B cell (primary cell): ENCODE measurements around the gene PIK3CA. TPM values are rescaled to one million over a fixed set of nuclear protein-coding genes. Genes with fewer than 3 reads are reported as not detected.

Source experiments
- ATAC-seq: fragments of 200-7000 bp; cut with Tn5 transposase; one replicate; pipeline ENCODE4 v1.10.0; 2021; ENCODE audit warnings: low read depth, mild to moderate bottlenecking, moderate number of reproducible peaks, moderate library complexity
- CTCF ChIA-PET: fragments of 350-600 bp; sonication (Branson Sonifier 250); formaldehyde crosslinking; loops from one replicate; lab custom pipeline; 2021; ENCODE audit warnings: antibody characterized with exemption, inconsistent platforms; lab: Charles Lee
- POLR2A ChIA-PET: fragments of 350-600 bp; sonication (Branson Sonifier 250); formaldehyde crosslinking; loops from one replicate; lab custom pipeline; 2021; ENCODE audit warnings: antibody characterized with exemption; lab: Charles Lee
- DNase-seq: peaks from one replicate; pipeline ENCODE4 v3.0.0; 2013
- H2AFZ ChIP-seq: 2 replicates; pipeline ENCODE4 v1.6.1; 2012; ENCODE audit warnings: mild to moderate bottlenecking, low read depth, low read length; ENCODE audit not compliant: insufficient read depth, poor library complexity, severe bottlenecking
- H3K27ac ChIP-seq, 2 donors: 1 replicate in 1 of 2; 2 replicates in 1 of 2; pipeline ENCODE4 v1.5.1; 2012 to 2013; ENCODE audit warnings: low read length in 2 of 2, mild to moderate bottlenecking in 2 of 2, moderate library complexity in 1 of 2
- H3K27me3 ChIP-seq, 4 experiments: fragments of 200-600 bp in 1 of 4; sonication (generic) in 1 of 4; replicated peaks in 1 of 4; 1 replicate in 2 of 4; 2 replicates in 2 of 4; pipeline versions ENCODE4 v1.6.1 to v1.7.0; 2013 to 2016; ENCODE audit warnings: low read length in 3 of 4, mild to moderate bottlenecking in 2 of 4, mixed read lengths in 1 of 4, moderate library complexity in 1 of 4; ENCODE audit not compliant: insufficient read depth in 4 of 4, control insufficient read depth in 3 of 4; ENCODE audit errors: control extremely low read depth in 1 of 4
- H3K36me3 ChIP-seq, 2 experiments: replicated peaks in 1 of 2; 1 replicate in 1 of 2; 2 replicates in 1 of 2; pipeline versions ENCODE4 v1.6.1 to v1.7.1; 2013; ENCODE audit warnings: low read length in 1 of 2; ENCODE audit not compliant: insufficient read depth in 2 of 2, control insufficient read depth in 1 of 2; ENCODE audit errors: control extremely low read depth in 1 of 2, extremely low read depth in 1 of 2
- H3K4me1 ChIP-seq, 2 donors: fragments of 200-600 bp in 1 of 2; sonication (generic) in 1 of 2; 1 replicate in 1 of 2; 2 replicates in 1 of 2; pipeline versions ENCODE4 v1.5.1 to v1.6.1; 2013 to 2017; ENCODE audit warnings: low read length in 2 of 2; ENCODE audit not compliant: control insufficient read depth in 2 of 2, insufficient read depth in 2 of 2
- H3K4me2 ChIP-seq: replicated peaks from 2 replicates; pipeline ENCODE3; 2012; ENCODE audit warnings: mild to moderate bottlenecking, low read depth, low read length; ENCODE audit not compliant: poor library complexity, severe bottlenecking
- H3K4me3 ChIP-seq, 5 experiments: fragments of 200-600 bp in 1 of 5; sonication (generic) in 1 of 5; 1 replicate in 3 of 5; 2 replicates in 2 of 5; pipeline versions ENCODE4 v1.5.1 to v1.7.0; 2011 to 2016; ENCODE audit warnings: low read length in 4 of 5, mild to moderate bottlenecking in 4 of 5, low read depth in 2 of 5, control low read depth in 1 of 5, moderate library complexity in 1 of 5; ENCODE audit not compliant: insufficient read depth in 1 of 5; ENCODE audit errors: control extremely low read depth in 1 of 5, extremely low read depth in 1 of 5
- H3K79me2 ChIP-seq: fragments of 200-600 bp; sonication (generic); one replicate; pipeline ENCODE4 v1.6.0; 2016; ENCODE audit warnings: low read length; ENCODE audit not compliant: control insufficient read depth, insufficient read depth
- H3K9ac ChIP-seq: fragments of 200-600 bp; sonication (generic); 2 replicates; pipeline ENCODE4 v1.6.1; 2017; ENCODE audit warnings: mild to moderate bottlenecking, low read length, moderate library complexity
- H3K9me3 ChIP-seq, 3 donors: one replicate each; pipeline versions ENCODE4 v1.6.1 to v1.7.1; 2013; ENCODE audit warnings: low read length in 2 of 3; ENCODE audit not compliant: control insufficient read depth in 2 of 3, insufficient read depth in 1 of 3; ENCODE audit errors: control extremely low read depth in 1 of 3
- H4K20me1 ChIP-seq: 2 replicates; pipeline ENCODE4 v1.6.0; 2012; ENCODE audit warnings: mild to moderate bottlenecking, low read length; ENCODE audit not compliant: insufficient read depth, control insufficient read depth, poor library complexity, severe bottlenecking
- H3K27ac Mint-ChIP-seq: one replicate; pipeline ENCODE4 v1.8.0; 2021; ENCODE audit warnings: mixed read lengths
- H3K27me3 Mint-ChIP-seq: one replicate; pipeline ENCODE4 v1.8.0; 2021; ENCODE audit warnings: mixed read lengths
- H3K4me1 Mint-ChIP-seq: one replicate; pipeline ENCODE4 v1.8.0; 2021; ENCODE audit warnings: mixed read lengths
- H3K4me3 Mint-ChIP-seq: one replicate; pipeline ENCODE4 v1.8.0; 2021; ENCODE audit warnings: mixed read lengths
- H3K9me3 Mint-ChIP-seq: one replicate; pipeline ENCODE4 v1.8.0; 2022; ENCODE audit warnings: mixed read lengths; ENCODE audit not compliant: insufficient read depth
- EZH2 ChIP-seq: IDR thresholded peaks from 2 replicates; pipeline ENCODE4 v1.6.1; 2012; ENCODE audit warnings: borderline replicate concordance, low read depth, mild to moderate bottlenecking, moderate library complexity, low read length; ENCODE audit not compliant: insufficient read depth, poor library complexity, severe bottlenecking
- WGBS: methylation state at CpG from one replicate; pipeline ENCODE4 v1.1.5; 2013; ENCODE audit warnings: missing lambda C conversion rate; ENCODE audit not compliant: insufficient coverage; 5-methylcytosine and 5-hydroxymethylcytosine counted together
- intact Hi-C: fragments of 100-400 bp; cut with micrococcal nuclease; formaldehyde crosslinking; loops from one replicate; pipeline ENCODE4 v1.10.0; 2022
- polyA plus RNA-seq: library from polyadenylated mRNA; depleted of rRNA; stranded (reverse); fragments of >200 nt; gene quantifications from 2 replicates; pipeline ENCODE4 v1.2.3, GENCODE V29; 2012
- total RNA-seq, 2 donors: library from RNA; stranded (reverse); fragments of 120-200 nt in 1 of 2; gene quantifications; 1 replicate in 1 of 2; 2 replicates in 1 of 2; pipeline versions ENCODE4 v1.2.3 to v1.2.4, GENCODE V29; 2013 to 2022
- TF ChIP-seq, protein P1 (sequence below): fragments of 200-600 bp; IDR thresholded peaks from one replicate; pipeline ENCODE4 v1.8.0; 2022; ENCODE audit warnings: antibody characterized with exemption, mild to moderate bottlenecking

PIK3CA gene
- total and polyA plus RNA-seq, 2 donors (not counting 1 experiment from before 2014, with no cell fraction given), result 6.4 to 61.8 TPM

DNA sequence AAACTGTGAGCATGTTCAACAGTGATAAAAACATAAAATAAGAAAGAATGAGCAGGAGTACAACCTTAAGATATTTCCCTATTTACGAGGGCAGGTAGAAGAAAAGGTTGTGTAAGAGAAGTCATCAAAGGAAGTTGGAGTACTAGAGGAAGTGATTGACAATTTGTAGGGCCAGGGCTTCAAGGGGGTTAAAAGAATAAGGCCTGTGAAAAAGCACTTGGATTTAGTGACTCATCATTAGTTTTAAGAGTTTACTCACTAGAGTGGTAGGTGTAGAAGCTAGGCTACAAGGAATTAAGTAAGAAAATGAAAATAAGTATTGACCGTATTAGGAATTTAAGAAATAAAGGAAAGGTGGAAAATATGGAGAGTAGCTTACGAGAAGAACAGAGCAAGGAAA is 79.2 kb downstream of the PIK3CA start:
- no peaks in the 10 kb centered on the region for H3K79me2 ChIP-seq
- Mint-ChIP-seq H3K4me1 (peaks cover 4% of the 10 kb centered on the region), H3K27ac (no peak overlapping the region), H3K9me3 (no peaks in the 10 kb centered on the region), H3K4me3 (no peak overlapping the region), H3K27me3 (no peaks in the 10 kb centered on the region)
- no peak overlapping the region for H3K9ac ChIP-seq
- POLR2A ChIA-PET, result no interaction called here
- ATAC-seq, result no peak
- no peak overlapping the region for H3K4me3 ChIP-seq
- CTCF ChIA-PET, result interaction anchor here (1.3 kb wide), 1 partner anchor 212 kb away, joined by 3 read pairs; no protein-coding TSS in a partner anchor
- TF ChIP-seq EZH2, result no peak
- TF ChIP-seq, protein P1, sequence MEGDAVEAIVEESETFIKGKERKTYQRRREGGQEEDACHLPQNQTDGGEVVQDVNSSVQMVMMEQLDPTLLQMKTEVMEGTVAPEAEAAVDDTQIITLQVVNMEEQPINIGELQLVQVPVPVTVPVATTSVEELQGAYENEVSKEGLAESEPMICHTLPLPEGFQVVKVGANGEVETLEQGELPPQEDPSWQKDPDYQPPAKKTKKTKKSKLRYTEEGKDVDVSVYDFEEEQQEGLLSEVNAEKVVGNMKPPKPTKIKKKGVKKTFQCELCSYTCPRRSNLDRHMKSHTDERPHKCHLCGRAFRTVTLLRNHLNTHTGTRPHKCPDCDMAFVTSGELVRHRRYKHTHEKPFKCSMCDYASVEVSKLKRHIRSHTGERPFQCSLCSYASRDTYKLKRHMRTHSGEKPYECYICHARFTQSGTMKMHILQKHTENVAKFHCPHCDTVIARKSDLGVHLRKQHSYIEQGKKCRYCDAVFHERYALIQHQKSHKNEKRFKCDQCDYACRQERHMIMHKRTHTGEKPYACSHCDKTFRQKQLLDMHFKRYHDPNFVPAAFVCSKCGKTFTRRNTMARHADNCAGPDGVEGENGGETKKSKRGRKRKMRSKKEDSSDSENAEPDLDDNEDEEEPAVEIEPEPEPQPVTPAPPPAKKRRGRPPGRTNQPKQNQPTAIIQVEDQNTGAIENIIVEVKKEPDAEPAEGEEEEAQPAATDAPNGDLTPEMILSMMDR, result no peak
- H2AFZ ChIP-seq, result no peak overlapping the region
- no peaks in the 10 kb centered on the region for H3K4me1 ChIP-seq
- no peaks in the 10 kb centered on the region for H3K9me3 ChIP-seq
- no peak for DNase-seq
- no peak overlapping the region for H3K4me2 ChIP-seq
- no peaks in the 10 kb centered on the region for H3K27me3 ChIP-seq
- no CpG with 5 or more reads among the region's 3 CpGs for WGBS
- H3K36me3 ChIP-seq, result peaks cover 1 to 48% of the 10 kb centered on the region in 2 experiments
- no peaks in the 10 kb centered on the region for H4K20me1 ChIP-seq
- H3K27ac ChIP-seq, result no peak overlapping the region
- intact Hi-C loops, result no loop called here

DNA sequence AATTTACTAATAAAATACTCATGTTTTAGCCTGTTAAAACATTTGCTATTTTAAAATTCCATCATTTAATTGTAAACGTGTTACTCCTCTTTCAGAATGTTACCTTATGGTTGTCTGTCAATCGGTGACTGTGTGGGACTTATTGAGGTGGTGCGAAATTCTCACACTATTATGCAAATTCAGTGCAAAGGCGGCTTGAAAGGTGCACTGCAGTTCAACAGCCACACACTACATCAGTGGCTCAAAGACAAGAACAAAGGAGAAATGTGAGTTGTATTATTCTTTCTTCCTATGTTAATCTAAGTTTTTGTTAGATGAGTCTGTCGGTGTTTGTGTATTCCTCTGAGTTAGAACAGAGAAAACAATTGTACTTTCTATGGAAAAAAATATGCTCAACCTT is 81.0 kb downstream of the PIK3CA start:
- ATAC-seq (no peak), DNase-seq (no peak)
- H3K9ac ChIP-seq, result no peak overlapping the region
- H3K4me1 ChIP-seq, result no peaks in the 10 kb centered on the region
- no peak overlapping the region for H2AFZ ChIP-seq
- ChIA-PET POLR2A (no interaction called here), CTCF (no interaction called here)
- H3K36me3 ChIP-seq, result peaks cover 6 to 41% of the 10 kb centered on the region in 2 experiments
- no CpG with 5 or more reads among the region's 5 CpGs for WGBS
- no peaks in the 10 kb centered on the region for H3K79me2 ChIP-seq
- H3K4me3 ChIP-seq, result no peak overlapping the region
- no peaks in the 10 kb centered on the region for H3K27me3 ChIP-seq
- no peak overlapping the region for H3K27ac ChIP-seq
- H3K9me3 ChIP-seq, result no peaks in the 10 kb centered on the region
- no peaks in the 10 kb centered on the region for H4K20me1 ChIP-seq
- H3K4me1 Mint-ChIP-seq, result peaks cover 5% of the 10 kb centered on the region
- no peak overlapping the region for H3K4me2 ChIP-seq
- H3K4me3 Mint-ChIP-seq, result no peak overlapping the region
- TF ChIP-seq, protein P1, result no peak
- TF ChIP-seq EZH2, result no peak
- intact Hi-C loops, result no loop called here
- H3K9me3 Mint-ChIP-seq, result no peaks in the 10 kb centered on the region
- H3K27ac Mint-ChIP-seq, result no peak overlapping the region
- no peaks in the 10 kb centered on the region for H3K27me3 Mint-ChIP-seq
